Skeletal muscle satellite cell (primary cell): ENCODE data around the gene IRX2. TPM values are rescaled to one million over a fixed set of nuclear protein-coding genes. Genes with fewer than 3 reads are reported as not detected.

Source experiments
- H3K27me3 ChIP-seq: 2 replicates; pipeline ENCODE4 v1.7.0; 2013; ENCODE audit warnings: low read length; ENCODE audit not compliant: control insufficient read depth, insufficient read depth
- H3K36me3 ChIP-seq: 2 replicates; pipeline ENCODE4 v1.7.0; 2013; ENCODE audit warnings: mild to moderate bottlenecking, control low read depth, low read length; ENCODE audit not compliant: insufficient read depth
- H3K4me1 ChIP-seq: 2 replicates; pipeline ENCODE4 v1.7.0; 2013; ENCODE audit warnings: low read length; ENCODE audit not compliant: control insufficient read depth, insufficient read depth
- H3K4me2 ChIP-seq: 2 replicates; pipeline ENCODE4 v1.7.0; 2013; ENCODE audit warnings: mild to moderate bottlenecking, low read length
- H3K4me3 ChIP-seq: 2 replicates; pipeline ENCODE4 v1.7.0; 2013; ENCODE audit warnings: low read length
- H3K9ac ChIP-seq: 2 replicates; pipeline ENCODE4 v1.7.0; 2013; ENCODE audit warnings: mild to moderate bottlenecking, low read depth, low read length, moderate library complexity
- H3K9me3 ChIP-seq: replicated peaks from 2 replicates; pipeline ENCODE4 v1.7.0; 2013; ENCODE audit warnings: mild to moderate bottlenecking, control low read depth, low read length
- total RNA-seq: library from RNA; depleted of rRNA; stranded (reverse); fragments of >200 nt; gene quantifications from 2 replicates; pipeline ENCODE4 v1.2.3, GENCODE V29; 2012; rRNA removed

Gene IRX2
- total RNA-seq = 0.25 TPM in 1 of 2 replicates, not detected in the other

DNA sequence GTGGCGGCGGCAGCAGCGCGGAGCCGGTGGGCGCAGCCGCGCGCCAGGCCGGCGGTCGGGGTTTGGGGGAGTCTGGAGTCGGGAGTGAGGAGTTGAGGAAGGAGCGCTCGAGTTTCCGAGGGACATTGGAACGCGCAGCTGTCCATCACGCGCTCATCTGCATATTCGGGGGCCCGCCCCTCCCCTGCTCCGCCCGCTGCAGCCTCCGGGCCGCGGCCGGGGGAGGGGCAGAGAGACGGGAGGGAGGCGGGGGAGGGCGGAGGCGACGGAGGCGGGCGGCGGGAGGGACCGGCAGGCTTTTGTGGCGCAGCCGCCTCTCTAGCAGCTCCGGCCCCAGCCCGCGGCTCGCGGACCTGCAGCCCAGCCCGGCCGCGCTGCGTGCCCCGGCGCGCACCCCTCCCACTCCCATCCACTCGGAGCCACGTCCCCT, at the start of gene IRX2:
TSS of gene IRX2 (minus strand) at position 86 of the 430 bp plus-strand sequence. CDS start 264 bp downstream, outside the sequence.
- no peak within 1 kb of the TSS for H3K4me2 ChIP-seq
- no peaks in the 10 kb centered on the region for H3K36me3 ChIP-seq
- H3K9me3 ChIP-seq = peaks cover 8% of the 10 kb centered on the region
- peaks cover 56% of the 10 kb centered on the region for H3K27me3 ChIP-seq
- no peaks in the 10 kb centered on the region for H3K4me1 ChIP-seq
- no peak within 1 kb of the TSS for H3K4me3 ChIP-seq
- no peak within 1 kb of the TSS for H3K9ac ChIP-seq

DNA sequence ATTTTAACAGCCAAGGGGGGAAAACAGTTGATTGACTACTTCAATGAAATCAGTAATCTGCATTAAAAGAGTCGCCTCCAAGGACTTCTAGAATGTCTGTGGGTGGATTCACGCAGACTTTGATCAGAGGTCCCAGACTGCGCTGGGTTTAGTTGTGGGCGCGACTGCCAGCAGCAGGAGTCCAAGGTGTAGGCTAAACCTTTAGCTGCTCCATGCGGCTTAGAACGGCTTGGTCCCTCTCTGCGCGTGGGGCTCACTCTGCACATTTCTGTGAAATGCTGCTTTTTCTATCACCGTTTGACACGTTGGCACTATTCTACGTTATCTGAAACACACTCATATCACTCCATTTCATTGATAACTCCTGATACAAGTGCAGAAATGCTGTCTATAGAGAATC, 48.6 kb upstream of the IRX2 start:
- no peak overlapping the region for H3K9ac ChIP-seq
- no peaks in the 10 kb centered on the region for H3K4me1 ChIP-seq

GRCh38 chr5:2797981-2798380, 46.5 kb upstream of the IRX2 start:
- H3K4me2 ChIP-seq = no peak overlapping the region
- H3K9ac ChIP-seq = no peak overlapping the region
- no peak overlapping the region for H3K4me3 ChIP-seq

More for the DNA sequence above, 48.6 kb upstream of the IRX2 start:
- no peak overlapping the region for H3K4me2 ChIP-seq
- H3K27me3 ChIP-seq = no peaks in the 10 kb centered on the region
- no peaks in the 10 kb centered on the region for H3K9me3 ChIP-seq
- no peaks in the 10 kb centered on the region for H3K36me3 ChIP-seq
- H3K4me3 ChIP-seq = no peak overlapping the region

GRCh38 chr5:2797160-2797559, 45.7 kb upstream of the IRX2 start:
- Histone ChIP-seq H3K4me2 (no peak overlapping the region), H3K36me3 (no peaks in the 10 kb centered on the region), H3K27me3 (no peaks in the 10 kb centered on the region), H3K4me1 (no peaks in the 10 kb centered on the region), H3K4me3 (no peak overlapping the region), H3K9ac (no peak overlapping the region), H3K9me3 (no peaks in the 10 kb centered on the region)

More at GRCh38 chr5:2797981-2798380, 46.5 kb upstream of the IRX2 start:
- Histone ChIP-seq H3K4me1 (no peaks in the 10 kb centered on the region), H3K27me3 (no peaks in the 10 kb centered on the region), H3K36me3 (no peaks in the 10 kb centered on the region), H3K9me3 (no peaks in the 10 kb centered on the region)

DNA sequence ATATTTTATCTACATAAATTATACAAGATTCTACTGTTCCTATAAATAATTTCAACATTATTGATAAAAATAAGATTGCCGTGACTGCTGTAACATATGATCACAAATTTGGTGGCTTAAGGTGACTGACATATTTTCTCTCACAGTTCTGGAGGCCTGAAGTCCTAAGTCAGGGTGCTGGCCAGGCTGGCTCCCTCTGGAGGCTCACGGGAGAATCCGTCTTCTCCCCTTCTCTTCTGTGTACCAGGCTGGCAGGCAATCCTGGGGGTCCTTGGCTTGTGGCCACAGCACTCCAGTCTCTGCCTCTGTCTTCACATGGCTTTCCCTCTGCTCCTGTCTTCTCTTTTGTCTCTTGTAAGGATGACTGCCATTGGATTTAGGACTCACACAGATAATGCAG, 31.7 kb upstream of the IRX2 start:
- no peaks in the 10 kb centered on the region for H3K27me3 ChIP-seq
- H3K36me3 ChIP-seq = no peaks in the 10 kb centered on the region
- no peak overlapping the region for H3K4me2 ChIP-seq
- H3K9ac ChIP-seq = no peak overlapping the region
- peaks cover 10% of the 10 kb centered on the region for H3K9me3 ChIP-seq
- H3K4me1 ChIP-seq = no peaks in the 10 kb centered on the region
- no peak overlapping the region for H3K4me3 ChIP-seq

DNA sequence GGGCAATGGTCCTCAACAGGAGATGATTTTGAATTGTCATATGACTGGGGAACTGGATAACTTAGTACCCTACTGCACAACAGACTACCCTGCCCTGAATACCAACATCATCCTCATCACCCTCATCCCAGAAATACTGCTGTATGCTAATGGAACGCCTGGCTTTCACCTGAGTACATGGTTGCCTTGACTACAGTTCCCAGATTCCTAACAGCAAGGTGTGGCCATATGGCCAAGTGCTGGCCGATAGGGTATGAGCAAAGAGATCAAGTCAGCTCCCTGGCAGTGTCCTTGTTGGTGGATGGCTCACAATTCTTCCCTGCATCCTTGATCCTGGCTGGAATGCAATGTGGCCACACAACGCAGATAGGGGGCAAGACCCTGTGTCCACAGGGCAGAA, 31.2 kb upstream of the IRX2 start:
- H3K9ac ChIP-seq = no peak overlapping the region
- H3K4me2 ChIP-seq = no peak overlapping the region
- H3K4me3 ChIP-seq = no peak overlapping the region

DNA sequence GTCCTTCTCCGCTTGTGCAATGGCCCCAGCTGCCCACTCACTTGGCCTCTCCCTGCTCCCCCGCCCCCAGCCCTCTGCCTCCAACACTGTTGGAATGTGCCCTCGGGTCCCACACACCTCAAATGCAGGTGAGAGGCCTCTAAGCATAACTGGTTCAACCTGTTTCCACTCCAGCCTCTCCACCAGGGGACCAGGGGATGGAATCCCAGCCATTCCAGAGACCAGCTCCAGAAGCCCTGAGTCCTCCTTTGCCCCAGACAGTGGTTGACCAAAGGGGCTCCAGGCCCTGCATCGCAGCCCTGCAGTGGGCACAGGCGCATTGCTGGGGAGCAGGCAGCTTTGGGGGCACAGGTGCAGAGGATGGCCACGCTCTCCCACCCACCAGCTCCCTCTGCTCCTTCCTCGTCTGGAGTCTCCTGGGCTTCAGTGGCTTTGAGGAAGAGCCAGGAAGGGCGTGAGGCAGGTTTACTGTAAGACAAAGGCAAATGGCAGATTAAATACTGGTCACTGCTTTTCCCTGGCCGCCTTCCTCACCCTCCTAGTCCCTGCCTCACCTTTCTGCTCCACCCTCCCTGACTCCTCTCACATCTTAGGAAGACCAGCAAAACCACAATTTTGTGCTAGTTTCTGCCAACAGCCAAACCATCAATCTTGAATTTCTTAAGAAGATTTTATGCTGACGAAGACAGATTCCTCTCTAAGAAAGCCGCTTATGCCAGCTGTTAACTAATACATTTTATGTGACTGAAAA, 29.1 kb upstream of the IRX2 start:
- no peaks in the 10 kb centered on the region for H3K4me1 ChIP-seq
- H3K36me3 ChIP-seq = no peaks in the 10 kb centered on the region
- H3K9me3 ChIP-seq = peaks cover 10% of the 10 kb centered on the region
- H3K9ac ChIP-seq = no peak overlapping the region
- no peak overlapping the region for H3K4me3 ChIP-seq
- H3K4me2 ChIP-seq = no peak overlapping the region
- no peaks in the 10 kb centered on the region for H3K27me3 ChIP-seq

More for the DNA sequence above, 31.2 kb upstream of the IRX2 start:
- no peaks in the 10 kb centered on the region for H3K4me1 ChIP-seq
- no peaks in the 10 kb centered on the region for H3K36me3 ChIP-seq
- H3K27me3 ChIP-seq = no peaks in the 10 kb centered on the region
- peaks cover 10% of the 10 kb centered on the region for H3K9me3 ChIP-seq

DNA sequence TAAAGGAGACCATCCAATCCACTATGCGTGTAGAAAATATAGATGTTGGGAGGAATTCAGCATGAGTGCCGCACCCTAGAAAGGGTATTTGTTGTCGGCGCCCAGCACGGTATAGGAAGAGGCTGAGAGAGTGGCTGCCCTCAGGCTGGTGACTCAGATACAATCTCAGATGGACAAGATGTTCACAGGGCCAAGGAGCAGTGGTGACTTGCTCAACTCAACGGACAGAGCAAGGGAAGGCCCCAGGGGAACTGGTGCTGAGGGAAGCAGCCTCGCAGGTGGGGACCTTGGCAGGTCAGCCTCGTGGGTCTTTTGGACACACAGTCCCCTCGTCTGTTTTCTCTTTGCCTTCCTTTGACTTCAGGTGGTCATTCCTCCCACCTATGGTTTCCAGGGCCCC, 28.0 kb upstream of the IRX2 start:
- Histone ChIP-seq H3K9me3 (peaks cover 10% of the 10 kb centered on the region), H3K4me3 (no peak overlapping the region), H3K4me1 (no peaks in the 10 kb centered on the region), H3K36me3 (no peaks in the 10 kb centered on the region), H3K27me3 (no peaks in the 10 kb centered on the region), H3K4me2 (no peak overlapping the region), H3K9ac (no peak overlapping the region)

DNA sequence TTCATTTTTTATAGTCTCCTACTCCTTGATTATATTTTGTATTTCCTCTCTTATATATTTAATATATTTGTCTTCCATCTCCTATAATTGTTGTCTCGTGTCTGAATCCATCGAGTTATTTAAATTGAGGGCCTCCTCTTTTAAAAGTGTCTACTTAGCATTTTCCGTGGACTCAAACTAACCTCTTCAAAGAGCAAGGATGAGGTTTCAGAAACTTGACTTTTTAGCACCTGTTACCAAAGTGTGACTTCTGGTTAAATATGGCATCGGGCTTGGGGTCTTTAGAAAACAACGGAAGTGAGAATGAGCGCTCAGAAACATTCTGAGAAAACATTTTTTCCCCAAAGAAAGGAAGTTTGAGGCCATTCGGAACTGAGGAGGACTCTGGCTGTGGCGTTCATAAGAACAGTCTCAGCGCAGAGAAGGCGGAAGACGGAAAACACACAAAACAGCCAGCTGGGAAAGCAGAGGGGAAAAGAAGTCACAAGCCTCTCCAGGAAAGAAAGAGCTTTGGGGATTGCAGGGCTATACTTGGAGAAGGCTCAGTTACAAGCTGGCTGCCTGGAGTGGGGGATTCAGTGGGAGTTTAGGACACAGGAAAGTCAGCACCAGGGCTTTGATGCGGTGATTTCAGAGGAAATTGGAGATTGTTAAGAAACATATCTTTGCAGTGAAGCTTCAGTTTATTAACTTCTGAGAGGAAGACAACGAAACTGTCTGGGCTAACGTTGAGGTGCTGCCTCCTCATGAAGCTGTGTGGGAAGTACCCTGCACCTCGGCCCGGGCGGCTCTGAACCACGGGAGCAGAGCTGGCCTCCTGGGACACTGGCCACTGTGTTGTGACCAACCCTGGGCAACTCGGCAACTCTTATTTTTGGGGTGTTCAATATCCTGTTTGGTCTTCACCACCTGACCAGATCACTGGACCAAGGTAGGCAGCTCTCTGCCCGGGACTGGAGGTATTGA, 25.1 kb upstream of the IRX2 start:
- Histone ChIP-seq H3K4me2 (no peak overlapping the region), H3K9me3 (peaks cover 10% of the 10 kb centered on the region), H3K27me3 (no peaks in the 10 kb centered on the region), H3K4me3 (no peak overlapping the region), H3K9ac (no peak overlapping the region), H3K36me3 (no peaks in the 10 kb centered on the region), H3K4me1 (no peaks in the 10 kb centered on the region)

DNA sequence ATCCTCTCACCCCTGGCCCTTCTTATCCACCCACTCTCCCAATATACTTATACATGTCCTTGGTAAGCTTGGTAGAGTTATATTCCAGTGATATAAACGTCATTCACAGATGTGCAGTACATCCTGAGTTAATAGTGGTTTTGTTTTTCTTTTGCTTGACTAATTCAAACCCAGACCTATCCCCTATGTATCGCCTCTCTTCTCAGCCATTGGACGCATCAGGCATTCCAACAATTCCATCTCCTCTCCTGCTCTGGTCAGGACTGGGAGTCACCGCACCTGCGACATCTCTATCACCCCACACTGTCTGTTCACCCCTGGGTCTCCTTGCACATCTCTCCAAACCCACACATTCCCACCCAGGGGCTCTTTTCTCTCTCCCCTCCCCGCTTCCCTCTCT, 21.9 kb upstream of the IRX2 start:
- no peaks in the 10 kb centered on the region for H3K36me3 ChIP-seq
- no peaks in the 10 kb centered on the region for H3K27me3 ChIP-seq
- no peak overlapping the region for H3K4me2 ChIP-seq
- H3K9me3 ChIP-seq = no peaks in the 10 kb centered on the region
- H3K4me3 ChIP-seq = no peak overlapping the region
- no peak overlapping the region for H3K9ac ChIP-seq
- no peaks in the 10 kb centered on the region for H3K4me1 ChIP-seq

GRCh38 chr5:2767089-2767488, 15.6 kb upstream of the IRX2 start:
- no peaks in the 10 kb centered on the region for H3K4me1 ChIP-seq

More at GRCh38 chr5:2767089-2767488, 15.6 kb upstream of the IRX2 start:
- no peaks in the 10 kb centered on the region for H3K36me3 ChIP-seq
- no peak overlapping the region for H3K4me2 ChIP-seq
- peaks cover 3% of the 10 kb centered on the region for H3K9me3 ChIP-seq
- no peak overlapping the region for H3K9ac ChIP-seq
- H3K27me3 ChIP-seq = no peaks in the 10 kb centered on the region
- H3K4me3 ChIP-seq = no peak overlapping the region
